Spleen (tissue), 7 donors: Measurements from ENCODE around the gene ATP2B3.

ENCODE experiments used
- CTCF ChIP-seq, 11 experiments: fragments of 200-600 bp in 7 of 11; fragments of 450-650 bp in 4 of 11; sonication (generic) in 4 of 11; IDR thresholded peaks in 8 of 11; conservative IDR thresholded peaks in 3 of 11; 1 replicate in 7 of 11; 2 replicates in 4 of 11; pipeline versions ENCODE4 v1.4.0 to v1.8.0; 2016 to 2021; ENCODE audit warnings: antibody characterized with exemption in 11 of 11, inconsistent platforms in 4 of 11, mild to moderate bottlenecking in 1 of 11
- POLR2A ChIP-seq, 3 donors: fragments of 450-650 bp; IDR thresholded peaks; one replicate each; pipeline ENCODE4 v1.5.1; 2017; ENCODE audit warnings: antibody characterized with exemption in 3 of 3, mild to moderate bottlenecking in 1 of 3
- POLR2AphosphoS5 ChIP-seq, 3 donors: sonication (generic); formaldehyde crosslinking; IDR thresholded peaks; one replicate each; pipeline ENCODE4 v1.5.1; 2017; ENCODE audit warnings: antibody characterized with exemption in 3 of 3
- donor health status: DM: no; HTN: no; CAD: no; lungs with moderate emphysema.
- donor health status: DM: no; HTN: no; CAD: no.
- donor health status: DM: no; HTN: no; CAD: no.

GRCh38 chrX:153519569-153520286 is 2.3 kb downstream of the ATP2B3 start:
- no peak for TF ChIP-seq CTCF (IDR thresholded peaks at IDR 0.05 in 8 of 11, conservative IDR thresholded peaks at IDR 0.05 in 3 of 11)
- no peak for TF ChIP-seq POLR2A (IDR thresholded peaks at IDR 0.05)
- no peak for TF ChIP-seq POLR2AphosphoS5 (IDR thresholded peaks at IDR 0.05)
